Dedifferentiated amniotic fluid mesenchymal stem cell (primary cell): ENCODE measurements around the gene TLE2.
"Not testable (repeated sequence)": the region's sequence is repeated elsewhere in the genome, so short reads cannot be mapped to it uniquely, and the experiment has no call there.

ENCODE experiments used
- DNase-seq: peaks from one replicate; pipeline ENCODE4 v3.0.0-alpha.2; 2016; ENCODE audit errors: extremely low spot score

Gene TLE2

DNA sequence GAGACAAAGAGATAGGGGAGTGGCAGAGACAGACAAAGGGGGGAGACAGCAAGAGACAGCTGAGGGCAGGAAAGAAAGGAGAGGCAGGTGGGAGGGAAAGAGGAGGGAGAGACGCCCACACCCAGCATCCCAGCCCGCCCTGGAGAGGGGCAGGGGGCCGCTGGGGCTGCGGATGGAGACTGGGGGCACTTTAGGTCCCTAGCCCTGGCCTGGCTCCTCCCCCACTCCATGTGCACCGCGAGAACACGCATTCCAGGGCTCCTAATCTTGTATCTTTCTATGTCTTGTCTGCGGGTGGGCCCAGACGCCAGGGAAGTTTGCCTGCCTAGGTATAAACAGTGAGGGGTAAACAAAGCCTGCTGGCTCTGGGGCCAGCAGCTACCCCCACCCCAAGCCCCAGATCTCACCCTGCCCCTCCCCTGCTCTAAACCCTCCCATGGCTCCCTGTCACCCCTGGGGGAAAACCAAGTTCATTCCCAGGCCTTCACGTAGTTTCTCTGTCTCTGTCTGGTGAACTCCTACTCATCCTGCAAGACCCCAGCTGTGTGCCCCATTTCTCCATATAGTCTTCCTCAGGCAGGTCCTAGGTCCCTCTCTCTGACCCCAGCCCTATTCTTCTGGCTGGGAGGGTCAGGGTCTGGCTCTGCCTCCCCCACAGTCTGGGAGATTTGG is 27.5 kb upstream of the TLE2 start:
- no peak for DNase-seq

DNA sequence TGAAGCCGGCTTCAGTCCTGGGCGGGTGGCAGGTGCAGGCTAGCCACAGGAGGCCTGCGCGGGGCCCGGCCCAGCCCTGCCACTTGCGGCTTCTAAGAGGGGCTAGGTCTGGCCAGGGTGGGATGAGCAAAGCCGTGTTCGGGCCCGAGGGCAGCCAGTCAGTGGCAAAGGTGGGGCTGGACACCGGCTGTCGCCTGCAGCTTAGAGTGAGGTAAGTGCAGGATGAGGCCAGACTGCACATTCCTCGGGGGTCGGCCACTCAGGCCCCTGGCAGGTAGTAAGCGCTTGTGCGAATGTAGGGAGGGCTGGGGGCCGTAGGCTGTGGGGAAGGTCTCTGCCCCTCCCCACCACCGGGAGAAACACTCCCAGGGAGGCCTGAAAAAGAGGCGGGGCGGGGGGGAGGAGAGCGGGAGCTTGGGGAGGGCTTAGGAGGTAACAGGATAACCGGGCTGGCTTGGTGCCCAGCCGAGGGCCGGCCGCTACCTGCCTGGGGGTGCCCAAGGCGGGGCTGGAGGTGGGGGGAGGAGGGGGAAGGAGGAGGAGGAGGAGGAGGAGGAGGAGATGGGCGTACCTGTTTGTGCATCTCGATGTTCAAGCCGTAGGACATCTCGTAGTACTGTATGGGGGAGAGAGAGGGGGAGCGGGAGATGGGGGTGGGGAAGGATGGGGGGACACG is 26.8 kb upstream of the TLE2 start:
- no peak for DNase-seq

- DNase-seq: no peak
Measured at GRCh38 chr19:3054972-3055740, 26.1 kb upstream of the TLE2 start.

GRCh38 chr19:3054265-3054971 is 25.3 kb upstream of the TLE2 start:
- DNase-seq: no peak

- no peak for DNase-seq
Measured at GRCh38 chr19:3053780-3054179, 24.7 kb upstream of the TLE2 start.

DNA sequence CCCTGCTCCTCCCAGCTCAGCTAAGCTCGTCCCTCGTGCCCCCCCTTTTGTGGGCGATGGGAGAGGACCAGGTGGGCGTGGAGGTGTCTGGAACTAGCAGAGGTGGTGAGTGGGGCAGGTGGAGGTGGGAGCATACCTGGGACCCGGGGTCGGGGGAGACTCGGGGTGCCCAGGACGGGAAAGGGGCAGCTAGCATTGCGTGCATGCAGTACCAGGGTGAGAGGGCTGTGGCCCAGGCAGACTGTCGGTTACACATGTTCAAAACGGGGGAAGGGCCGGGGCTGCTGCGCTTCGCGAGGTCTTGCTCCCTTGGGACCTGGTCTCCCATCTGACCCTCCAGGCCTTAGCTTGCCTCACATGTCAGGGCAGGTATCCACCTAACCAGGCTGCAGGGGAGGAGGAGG is 24.1 kb upstream of the TLE2 start:
- no peak for DNase-seq

GRCh38 chr19:3050016-3050415 is 20.9 kb upstream of the TLE2 start:
- not testable (repeated sequence) for DNase-seq

- no peak for DNase-seq
Measured at GRCh38 chr19:3049089-3049488, 20.0 kb upstream of the TLE2 start.

DNA sequence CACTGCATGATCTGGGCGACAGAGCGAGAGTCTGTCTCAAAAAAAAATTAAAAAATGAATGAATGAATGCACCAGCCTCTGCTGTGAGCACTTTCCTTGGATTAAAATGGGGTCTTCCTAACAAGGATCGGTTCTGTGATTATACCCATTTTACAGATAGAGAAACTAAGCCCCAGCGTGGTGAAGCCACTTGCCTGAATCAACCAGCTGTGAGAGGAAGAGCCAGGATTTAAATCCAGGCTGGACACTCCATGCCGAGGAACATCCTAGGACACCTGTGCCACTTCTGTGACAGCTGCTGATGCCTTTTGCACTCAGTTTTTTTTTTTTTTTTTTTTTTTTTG is 19.1 kb upstream of the TLE2 start:
- no peak for DNase-seq

DNA sequence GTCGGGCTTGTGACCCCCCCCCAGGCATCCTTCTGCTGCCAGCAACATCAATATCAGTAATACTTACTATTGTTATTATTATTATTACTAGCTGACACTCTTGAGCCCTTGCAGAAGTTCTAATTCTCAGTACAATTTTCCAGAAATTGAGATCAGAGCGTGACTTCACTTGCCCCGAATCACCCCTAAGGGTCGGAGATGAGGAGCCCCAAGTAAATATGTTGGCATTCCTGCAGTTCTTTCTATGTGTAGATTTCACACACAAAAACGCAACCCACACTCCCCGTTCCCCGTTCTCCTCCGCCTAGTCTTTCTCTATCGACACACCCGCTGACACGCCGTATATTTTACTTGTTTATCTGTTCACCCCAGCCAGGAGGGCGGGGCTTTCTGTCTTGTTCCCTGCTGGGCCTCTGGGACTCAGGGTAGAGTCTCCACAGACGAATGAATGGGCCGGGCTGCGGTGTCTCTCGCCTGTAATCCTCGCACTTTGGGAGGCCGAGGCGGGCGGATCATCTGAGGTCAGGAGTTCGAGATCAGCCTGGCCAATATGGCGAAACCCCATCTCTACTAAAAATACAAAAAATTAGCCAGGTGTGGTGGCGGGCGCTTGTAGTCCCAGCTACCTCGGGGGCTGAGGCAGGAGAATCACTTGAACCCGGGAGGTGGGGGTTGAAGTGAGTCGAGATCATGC is 18.6 kb upstream of the TLE2 start:
- DNase-seq: peak; percentile 56

- DNase-seq: no peak
Measured at GRCh38 chr19:3046698-3047495, 17.8 kb upstream of the TLE2 start.

GRCh38 chr19:3045885-3046697 is 17.0 kb upstream of the TLE2 start:
- DNase-seq: no peak

DNA sequence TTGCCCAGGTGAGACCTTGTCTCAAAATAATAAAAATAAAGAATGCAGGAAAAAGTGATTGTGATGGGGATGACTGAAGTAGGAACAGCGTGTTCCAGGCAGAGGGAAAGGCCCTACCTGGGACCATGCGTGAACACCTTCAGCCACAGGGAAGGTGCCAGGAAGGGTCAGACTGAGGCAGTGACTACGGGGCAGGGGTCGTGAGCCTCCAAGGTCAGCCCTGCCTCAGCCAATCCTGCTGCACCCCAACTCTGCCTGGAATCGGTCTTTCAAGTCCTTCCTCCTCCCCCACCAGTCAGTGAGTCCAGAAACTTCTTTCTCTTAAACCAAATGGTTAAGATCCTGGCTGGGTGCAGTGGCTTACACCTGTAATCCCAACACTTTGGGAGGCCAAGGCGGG is 16.1 kb upstream of the TLE2 start:
- no peak for DNase-seq

DNA sequence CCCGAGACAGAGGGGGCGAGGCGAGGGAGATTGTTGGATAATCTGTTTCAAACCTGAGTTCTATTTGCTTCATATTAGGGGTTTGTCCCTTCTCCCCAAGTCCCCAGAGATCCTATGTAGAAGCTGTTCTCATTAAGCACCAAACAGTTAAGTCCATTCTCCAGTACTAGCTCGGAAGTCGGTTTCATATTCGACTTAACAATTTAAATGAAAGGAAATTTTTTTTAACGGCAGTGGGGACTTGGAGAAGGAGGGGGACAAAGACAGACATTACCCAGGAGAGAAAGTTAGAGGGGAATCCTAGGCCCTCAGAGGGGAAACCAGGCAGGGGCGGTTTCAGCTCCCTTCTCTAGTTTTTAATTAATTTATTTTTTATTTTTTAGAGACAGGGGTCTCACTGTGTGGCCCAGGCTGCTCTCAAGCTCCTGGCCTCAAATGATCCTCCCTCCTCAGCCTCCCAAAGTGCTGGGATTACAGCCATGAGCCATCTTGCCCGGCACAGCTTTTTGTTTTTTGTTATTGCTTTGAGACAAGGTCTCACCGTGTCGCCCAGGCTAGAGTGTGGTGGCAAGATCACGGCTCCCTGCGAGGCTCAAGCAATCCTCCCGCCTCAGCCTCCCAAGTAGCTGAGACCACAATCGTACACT is 13.7 kb upstream of the TLE2 start:
- DNase-seq: no peak

DNA sequence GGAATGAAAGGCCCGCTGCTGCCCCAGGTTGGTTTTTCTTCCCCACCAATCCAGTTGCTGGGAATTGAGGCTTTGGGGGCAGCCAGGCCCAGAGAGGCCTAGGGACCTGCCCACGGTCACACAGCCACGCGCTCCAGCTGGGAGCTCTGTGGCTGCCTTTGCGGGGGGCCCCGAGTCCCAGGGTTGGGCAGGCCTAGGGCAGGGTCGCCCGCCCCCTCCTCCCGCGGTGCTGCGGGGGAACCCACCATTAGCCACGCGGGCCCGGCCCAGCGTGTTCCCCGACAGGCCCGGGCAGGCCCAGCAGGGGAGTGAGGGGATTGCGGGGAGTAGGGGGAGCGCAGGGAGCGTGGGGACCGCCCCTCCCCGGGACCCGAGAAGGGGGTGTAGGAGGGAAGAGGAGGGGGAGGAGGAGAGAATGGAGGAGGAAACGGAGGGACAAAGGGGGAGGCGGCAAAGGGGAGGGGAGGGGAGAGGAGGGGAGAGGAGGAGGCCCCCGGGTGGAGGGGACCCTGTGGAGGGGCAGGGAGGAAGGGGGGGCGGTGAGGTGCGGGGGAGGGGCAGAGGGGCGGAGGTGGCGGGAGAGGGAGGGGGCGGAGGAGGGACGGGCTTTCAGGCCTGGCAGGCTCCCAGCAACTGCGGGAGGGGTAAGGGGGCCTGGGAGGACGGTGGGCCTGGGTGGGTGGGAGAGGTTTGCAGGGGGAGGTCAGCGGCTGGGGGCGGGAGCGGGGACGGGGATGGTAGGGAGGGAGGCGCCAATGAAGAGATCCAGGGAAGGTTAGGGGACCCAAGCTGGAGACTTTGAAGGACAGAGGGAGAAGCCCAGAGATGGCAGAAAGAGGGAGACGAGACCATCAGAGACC is 12.9 kb upstream of the TLE2 start:
- no peak for DNase-seq

DNA sequence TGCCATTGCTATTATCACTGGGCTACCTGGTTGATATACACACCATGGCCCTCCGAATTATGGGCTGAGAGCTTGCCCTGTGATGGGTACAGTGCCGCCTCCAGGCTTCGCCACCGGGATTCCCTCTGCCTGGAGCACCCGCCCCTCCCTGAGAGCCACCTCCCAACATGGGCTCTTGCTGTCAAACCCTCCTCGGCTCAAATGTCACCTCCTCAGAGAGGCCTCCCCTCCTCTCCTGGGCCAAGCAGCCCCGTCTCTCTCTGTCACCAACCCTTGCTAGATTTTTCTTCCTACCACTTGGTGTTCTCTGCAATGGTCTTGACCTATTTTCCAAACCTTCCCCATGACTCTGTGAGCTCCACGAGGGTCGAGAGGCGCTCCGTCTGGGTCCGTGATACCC is 12.2 kb upstream of the TLE2 start:
- no peak for DNase-seq

DNA sequence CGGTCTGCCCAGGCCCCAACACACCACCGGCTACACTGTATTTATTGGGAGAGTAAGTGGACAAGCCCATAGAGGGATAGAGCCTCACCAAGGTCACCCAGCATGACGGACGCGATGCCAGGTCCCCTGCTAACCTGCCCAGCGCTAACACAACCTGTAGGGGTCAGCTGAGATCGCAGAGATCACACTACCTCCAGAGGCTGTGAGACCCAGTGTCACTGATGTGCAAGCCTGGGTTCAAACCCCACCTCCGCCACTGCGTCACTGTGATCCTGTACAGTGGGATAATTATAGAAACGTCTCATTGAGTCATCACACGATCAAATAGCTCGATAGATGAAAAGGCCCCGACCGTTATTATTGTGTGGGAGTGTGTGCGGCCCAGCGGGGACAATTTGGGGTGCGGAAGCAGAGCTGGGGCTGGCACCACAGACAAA is 10.6 kb upstream of the TLE2 start:
- no peak for DNase-seq

GRCh38 chr19:3039125-3039524 is 10.0 kb upstream of the TLE2 start:
- DNase-seq: no peak

DNA sequence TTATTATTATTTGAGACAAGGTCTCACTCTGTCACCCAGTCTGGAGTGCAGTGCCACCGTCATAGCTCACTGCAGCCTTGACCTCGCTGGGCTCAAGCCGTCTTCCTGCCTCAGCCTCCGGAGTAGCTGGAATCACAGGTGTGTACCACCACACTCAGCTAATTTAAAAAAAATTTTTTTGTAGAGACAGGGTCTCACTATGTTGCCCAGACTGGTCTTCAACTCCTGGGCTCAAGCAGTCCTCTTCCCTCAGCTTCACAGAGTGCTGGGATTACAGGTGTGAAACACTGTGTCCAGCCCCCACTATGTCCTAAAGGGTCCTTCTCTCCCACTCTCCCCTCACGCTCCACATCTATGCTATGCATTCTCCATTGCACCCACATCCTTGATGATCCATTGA is 9.1 kb upstream of the TLE2 start:
- DNase-seq: no peak
